PFSK-1 (cell line): ENCODE measurements around the gene THRB.

ENCODE experiments used
- FOXP2 ChIP-seq: optimal IDR thresholded peaks from 2 replicates; pipeline ENCODE3; 2011; ENCODE audit warnings: borderline replicate concordance, control low read depth, inconsistent platforms; ENCODE audit not compliant: insufficient read depth; ENCODE audit errors: extremely low read length, extremely low read depth
- POLR2AphosphoS5 ChIP-seq: IDR thresholded peaks from 2 replicates; pipeline ENCODE4 v1.6.1; 2012; ENCODE audit warnings: low read depth, mild to moderate bottlenecking, control low read depth, low read length, moderate library complexity
- REST ChIP-seq, 2 experiments: IDR thresholded peaks; 2 replicates each; pipeline versions ENCODE4 v1.6.1 to v1.8.0; 2011 to 2012; ENCODE audit warnings: low read depth in 2 of 2, low read length in 2 of 2, control low read depth in 1 of 2, inconsistent platforms in 1 of 2, mild to moderate bottlenecking in 1 of 2, moderate library complexity in 1 of 2; ENCODE audit not compliant: insufficient read depth in 1 of 2
- SIN3A ChIP-seq: IDR thresholded peaks from 2 replicates; pipeline ENCODE4 v1.6.1; 2012; ENCODE audit warnings: mild to moderate bottlenecking, low read length, moderate library complexity, borderline replicate concordance; ENCODE audit not compliant: insufficient read depth
- TAF1 ChIP-seq: IDR thresholded peaks from 2 replicates; pipeline ENCODE4 v1.6.1; 2012; ENCODE audit warnings: low read length, control low read depth, borderline replicate concordance; ENCODE audit not compliant: insufficient read depth

The THRB gene

GRCh38 chr3:24496529-24497482, 2.2 kb upstream of the THRB start:
- TF ChIP-seq FOXP2: no peak

DNA sequence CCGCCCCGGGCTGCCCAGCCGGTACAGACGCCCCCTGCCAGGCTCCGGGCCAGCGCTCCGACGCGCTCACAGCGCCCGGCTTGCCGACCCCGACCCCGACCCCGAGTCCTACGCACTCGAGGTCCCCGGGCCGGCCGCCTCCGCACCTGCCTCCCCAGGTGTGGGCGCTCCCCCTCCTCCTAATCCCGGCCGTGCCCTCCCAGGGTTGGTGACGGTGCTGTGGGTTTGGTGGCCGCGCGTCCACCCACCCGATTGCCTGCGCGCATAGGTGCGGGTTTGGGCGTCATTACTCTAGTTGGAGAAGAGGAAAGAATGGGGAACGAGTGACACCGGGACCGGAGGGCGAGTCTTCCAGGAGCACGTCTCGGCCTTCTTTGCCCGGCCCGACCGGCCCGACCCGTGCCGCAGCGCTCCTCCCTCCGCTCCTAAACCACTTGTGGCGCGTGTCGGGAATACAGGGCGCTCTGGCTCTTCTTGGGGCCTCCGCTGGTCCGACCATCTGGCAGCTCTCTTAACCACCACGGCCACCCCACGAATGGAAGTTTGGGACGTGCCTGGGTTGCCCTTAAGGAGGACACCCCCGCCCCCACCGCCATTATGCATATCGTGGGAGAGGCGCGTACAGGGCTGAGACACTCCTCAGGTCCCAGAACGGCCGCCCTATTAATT, 810 bp upstream of the THRB start:
- TF ChIP-seq SIN3A (no peak), FOXP2 (no peak), TAF1 (no peak), REST (IDR thresholded peaks at IDR 0.05; ENCODE audit: insufficient read depth in 1 of 2, low read depth in 2 of 2, low read length in 2 of 2) (no peak), POLR2AphosphoS5 (no peak)

DNA sequence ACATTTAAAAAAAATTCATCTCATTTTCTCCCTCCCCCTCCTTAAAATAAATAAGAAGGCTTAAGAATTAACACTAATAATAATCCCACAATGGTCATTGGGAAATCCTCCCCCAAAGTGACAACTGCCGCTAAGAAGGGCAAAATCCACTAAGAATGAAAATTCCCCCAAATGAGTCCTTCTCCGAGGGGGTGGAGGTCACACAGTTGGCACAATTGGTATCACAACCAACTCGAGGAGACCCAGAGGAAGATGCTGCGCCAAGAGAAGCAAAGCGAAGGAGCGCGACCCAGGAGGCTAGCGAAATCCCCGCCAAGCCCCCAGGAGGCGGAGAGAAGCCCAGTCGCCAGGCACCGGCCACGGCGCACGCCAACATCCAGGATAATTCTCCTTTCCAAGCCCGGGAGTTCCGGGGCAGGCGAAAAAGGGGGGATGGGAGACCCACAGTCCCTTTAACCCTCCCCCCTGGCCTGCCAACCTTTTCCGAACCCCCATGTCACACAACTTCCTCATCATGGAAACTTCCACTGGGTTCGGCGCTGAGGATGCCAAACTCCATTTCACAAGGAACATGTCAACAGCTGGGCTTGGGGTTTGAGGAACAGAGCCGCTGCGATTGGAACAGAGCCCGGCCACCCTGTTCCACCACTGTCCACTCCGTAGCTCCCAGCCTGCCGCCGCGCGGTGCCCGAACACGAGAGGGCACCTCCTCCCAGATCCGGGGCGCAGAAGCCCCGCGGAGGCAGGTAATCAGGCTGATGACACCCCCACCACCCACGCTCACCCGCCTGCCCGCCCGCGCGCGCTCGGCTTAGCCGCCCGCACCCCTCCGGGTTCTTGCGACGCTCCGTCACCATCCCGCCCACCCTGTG, 668 bp downstream of the THRB start:
- TF ChIP-seq FOXP2 (no peak), TAF1 (no peak), REST (IDR thresholded peaks at IDR 0.05; ENCODE audit: insufficient read depth in 1 of 2, low read depth in 2 of 2, low read length in 2 of 2) (no peak)

GRCh38 chr3:24492971-24493551, 1.6 kb downstream of the THRB start:
- no peak for TF ChIP-seq FOXP2
- no peak for TF ChIP-seq POLR2AphosphoS5
- TF ChIP-seq TAF1: no peak
- no peak for TF ChIP-seq REST (IDR thresholded peaks at IDR 0.05; ENCODE audit: insufficient read depth in 1 of 2, low read depth in 2 of 2, low read length in 2 of 2)
- TF ChIP-seq SIN3A: no peak

DNA sequence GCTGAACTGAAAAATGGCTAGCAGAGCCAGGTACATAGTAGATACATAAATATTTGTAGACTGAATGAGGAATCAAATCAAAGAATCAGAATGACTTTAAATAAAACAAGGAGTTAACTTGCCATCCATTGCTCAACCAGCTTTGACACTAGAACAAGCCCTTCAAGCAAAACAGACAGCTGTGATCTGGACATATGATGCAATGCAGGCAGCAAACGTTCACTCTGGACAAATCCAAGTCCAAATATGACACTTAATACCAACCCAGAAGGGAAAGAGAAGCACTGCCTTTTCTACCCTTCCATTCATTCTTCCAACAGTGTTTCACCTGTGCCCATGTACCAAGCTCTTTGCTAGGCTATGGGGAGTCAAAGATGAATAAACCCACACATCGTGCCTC, 4.5 kb downstream of the THRB start:
- TF ChIP-seq POLR2AphosphoS5: no peak
- no peak for TF ChIP-seq FOXP2
- no peak for TF ChIP-seq TAF1
- no peak for TF ChIP-seq REST (IDR thresholded peaks at IDR 0.05; ENCODE audit: insufficient read depth in 1 of 2, low read depth in 2 of 2, low read length in 2 of 2)
- no peak for TF ChIP-seq SIN3A
